IgD-negative memory B cell (primary cell): ENCODE results near the gene ZNF428. TPM values are rescaled to one million over a fixed set of nuclear protein-coding genes. Genes with fewer than 3 reads are reported as not detected.

Experiments used
- H3K27ac Mint-ChIP-seq, 3 donors: one replicate each; pipeline ENCODE4 v1.8.0; 2020 to 2022; ENCODE audit warnings: mild to moderate bottlenecking in 3 of 3, mixed read lengths in 3 of 3, moderate library complexity in 1 of 3
- H3K27me3 Mint-ChIP-seq: one replicate; pipeline ENCODE4 v1.8.0; 2021; ENCODE audit warnings: mixed read lengths
- H3K36me3 Mint-ChIP-seq: one replicate; pipeline ENCODE4 v1.8.0; 2020; ENCODE audit warnings: mild to moderate bottlenecking, mixed read lengths
- H3K4me1 Mint-ChIP-seq, 3 donors: one replicate each; pipeline ENCODE4 v1.8.0; 2020 to 2022; ENCODE audit warnings: mixed read lengths in 3 of 3, mild to moderate bottlenecking in 1 of 3
- H3K4me3 Mint-ChIP-seq, 4 donors: one replicate each; pipeline ENCODE4 v1.8.0; 2020 to 2022; ENCODE audit warnings: mild to moderate bottlenecking in 4 of 4, mixed read lengths in 4 of 4, moderate library complexity in 3 of 4
- H3K9me3 Mint-ChIP-seq, 3 donors: one replicate each; pipeline ENCODE4 v1.8.0; 2020 to 2021; ENCODE audit warnings: mixed read lengths in 3 of 3, mild to moderate bottlenecking in 1 of 3
- polyA plus RNA-seq: library from polyadenylated mRNA; unstranded; fragments of 300-500 nt; fragmentation: Illumina TruSeq; gene quantifications from one replicate; pipeline ENCODE4 v1.2.3, GENCODE V29; 2021

ZNF428 gene
- polyA plus RNA-seq, 1 donor from 2014 or later: 15.4 TPM

DNA sequence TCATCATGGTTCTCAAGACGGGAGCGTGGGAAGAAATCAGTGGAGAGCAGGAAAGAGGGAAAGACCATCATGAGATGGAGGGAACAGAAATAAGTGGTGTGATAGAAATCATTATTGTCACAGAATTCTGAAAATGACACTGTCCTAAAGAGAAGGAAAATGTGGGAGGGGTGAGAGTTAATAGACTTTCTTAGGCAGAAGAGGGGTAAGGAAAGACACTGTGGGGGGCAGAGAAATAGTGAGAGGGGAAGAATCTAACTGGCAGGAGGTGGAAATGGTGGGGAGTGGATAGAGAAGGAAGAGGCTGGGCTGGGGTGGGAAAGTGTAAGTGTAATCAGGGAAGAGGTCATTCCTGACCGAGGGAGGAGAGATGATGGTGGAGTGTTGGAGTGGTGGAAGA lies 40.6 kb downstream of the ZNF428 start:
- peaks cover 10 to 16% (median 11%) of the 10 kb centered on the region in 3 donors for H3K4me1 Mint-ChIP-seq
- peak overlapping the region in 1 of 3 donors; percentile 50 for H3K27ac Mint-ChIP-seq
- H3K36me3 Mint-ChIP-seq: peaks cover 2% of the 10 kb centered on the region
- H3K9me3 Mint-ChIP-seq: no peaks in the 10 kb centered on the region
- H3K27me3 Mint-ChIP-seq: peaks cover 3% of the 10 kb centered on the region
- peak overlapping the region; percentile 30 to 70 (median 54) for H3K4me3 Mint-ChIP-seq

DNA sequence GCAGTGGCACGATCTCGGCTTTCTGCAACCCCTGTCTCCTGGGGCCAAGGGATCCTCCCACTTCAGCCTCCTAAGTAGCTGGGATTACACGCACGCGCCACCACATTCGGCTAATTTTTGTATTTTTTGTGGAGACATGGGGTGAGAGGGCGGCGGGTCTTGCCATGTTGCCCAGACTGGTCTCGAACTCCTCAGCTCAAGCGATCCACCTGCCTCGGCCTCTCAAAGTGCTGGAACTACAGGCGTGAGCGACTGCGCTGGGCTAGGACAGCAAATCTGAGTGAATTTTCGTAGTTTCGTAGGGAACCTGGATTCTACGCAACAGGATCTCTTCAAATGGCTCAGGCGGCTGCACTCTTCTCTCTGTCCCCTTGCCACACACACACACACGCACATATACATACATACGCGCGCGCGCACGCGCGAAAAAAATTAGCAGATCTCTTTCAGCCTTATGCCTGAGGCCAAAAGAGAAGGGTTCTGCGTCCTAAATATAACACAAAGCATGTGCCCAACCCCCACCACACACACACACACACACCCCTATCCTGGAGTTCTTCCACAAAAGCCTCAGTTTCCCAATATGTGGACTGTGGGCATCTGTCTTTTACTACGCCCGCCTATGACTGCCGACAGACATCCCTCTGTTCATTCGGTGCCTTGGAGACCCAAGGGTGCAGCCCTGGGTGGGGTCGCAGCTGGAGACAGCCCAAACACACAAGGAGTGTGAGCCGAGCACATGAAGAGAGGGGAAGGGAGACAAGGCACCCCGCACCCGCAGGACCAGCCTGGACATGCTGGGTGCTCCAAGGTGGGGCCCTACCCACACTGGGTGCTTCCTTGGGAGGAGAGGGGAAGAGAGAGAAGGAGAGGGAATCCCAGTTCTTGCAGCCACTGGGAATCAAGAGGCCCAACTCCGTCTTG lies 43.2 kb downstream of the ZNF428 start:
- H3K4me1 Mint-ChIP-seq: peaks cover 11 to 16% (median 13%) of the 10 kb centered on the region in 3 donors
- peaks cover 2% of the 10 kb centered on the region for H3K36me3 Mint-ChIP-seq
- H3K27me3 Mint-ChIP-seq: peaks cover 3% of the 10 kb centered on the region
- peak overlapping the region; percentile 60 to 98 (median 96) for H3K4me3 Mint-ChIP-seq
- no peaks in the 10 kb centered on the region for H3K9me3 Mint-ChIP-seq
- H3K27ac Mint-ChIP-seq: peak overlapping the region in 2 of 3 donors; percentile 97 to 99

DNA sequence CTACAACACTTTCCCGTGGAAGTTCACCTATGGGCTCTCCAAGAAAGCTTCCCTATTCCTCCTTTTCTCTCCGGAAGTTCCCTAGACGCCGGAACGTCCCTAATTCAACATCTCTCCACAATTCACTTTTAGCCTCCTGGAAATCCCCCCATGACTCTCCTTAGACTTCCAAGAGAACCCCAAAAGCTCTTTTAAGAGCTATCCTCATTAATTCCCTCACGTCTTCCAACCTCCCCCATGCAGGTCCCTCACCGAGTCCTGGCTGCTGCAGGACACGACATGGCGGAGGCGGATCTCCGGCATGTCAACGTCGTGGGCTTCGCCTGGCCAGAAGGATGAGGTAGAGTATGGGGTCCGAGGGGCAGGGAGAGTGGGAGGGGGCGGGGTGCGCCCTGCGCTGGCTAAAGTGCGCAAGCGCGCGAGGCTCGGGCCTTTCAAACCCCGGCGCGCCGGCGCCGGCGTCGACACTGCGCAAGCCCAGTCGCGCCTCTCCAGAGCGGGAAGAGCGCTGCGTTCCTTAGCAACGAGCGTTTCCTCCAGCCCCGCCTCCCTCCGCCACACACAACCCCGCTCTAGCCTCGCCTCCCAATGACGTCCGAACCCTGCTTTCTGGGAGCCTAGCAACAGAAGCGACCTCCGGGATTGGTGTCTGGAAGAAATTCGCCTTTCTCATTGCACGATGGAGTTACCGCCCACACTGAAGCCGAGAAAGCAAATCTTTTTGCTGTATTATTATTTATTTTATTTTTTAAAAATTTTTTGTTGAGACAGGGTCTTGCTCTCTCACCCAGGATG lies 44.1 kb downstream of the ZNF428 start, which contains the start of the genes PINLYP and XRCC1:
TSS of gene PINLYP (plus strand) at position 646 of the 795 bp plus-strand sequence. CDS start 1,391 bp downstream, outside the sequence.
TSS of gene XRCC1 (minus strand) at position 372 of the 795 bp plus-strand sequence. CDS start at position 303, 69 bp downstream.
- Mint-ChIP-seq H3K9me3 (no peaks in the 10 kb centered on the region), H3K4me1 (peaks cover 11 to 18% (median 16%) of the 10 kb centered on the region in 3 donors)

DNA sequence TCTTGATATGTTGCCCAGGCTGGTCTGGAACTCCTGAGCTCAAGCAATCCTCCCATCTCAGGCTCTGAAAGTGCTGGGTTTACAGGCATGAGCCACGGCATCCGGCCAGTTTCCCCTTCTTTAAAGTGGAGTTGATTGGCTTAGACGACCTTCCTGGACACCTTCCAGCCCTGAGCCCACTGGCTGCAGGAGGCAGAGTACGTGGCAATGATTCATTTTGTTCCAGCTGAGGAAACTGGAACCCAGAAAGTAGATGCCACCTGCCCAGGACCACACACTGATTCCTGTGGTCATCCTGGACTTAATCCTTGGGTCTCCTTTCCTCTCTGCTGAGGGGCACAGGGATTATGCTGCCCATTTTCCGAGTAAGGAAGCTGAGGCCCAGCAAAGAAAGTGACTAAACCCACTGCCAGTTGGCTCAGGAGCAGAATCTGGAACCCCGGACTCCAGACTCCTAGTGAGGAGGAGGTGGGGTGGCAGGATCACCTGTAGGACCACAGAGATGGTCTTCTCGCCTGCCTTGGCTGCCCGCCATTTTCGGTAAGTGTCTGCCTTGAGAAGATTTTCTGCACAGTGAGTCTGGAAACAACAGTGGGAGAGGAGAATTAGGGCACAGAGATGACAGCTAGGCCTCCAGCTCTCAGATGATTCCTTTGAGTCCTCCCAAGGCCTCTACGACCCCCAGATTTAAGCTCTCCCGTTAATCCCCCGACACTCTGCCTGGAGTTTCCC lies 44.8 kb downstream of the ZNF428 start:
- peaks cover 3% of the 10 kb centered on the region for H3K27me3 Mint-ChIP-seq
- H3K36me3 Mint-ChIP-seq: peaks cover 3% of the 10 kb centered on the region
- peaks cover 16 to 25% (median 22%) of the 10 kb centered on the region in 3 donors for H3K4me1 Mint-ChIP-seq
- H3K9me3 Mint-ChIP-seq: no peaks in the 10 kb centered on the region
- H3K27ac Mint-ChIP-seq: peak overlapping the region; percentile 97 to 99 (median 97)
- peak overlapping the region; percentile 93 to 99 (median 98) for H3K4me3 Mint-ChIP-seq

More for the DNA sequence above, 44.1 kb downstream of the ZNF428 start, which contains the start of the genes PINLYP and XRCC1:
- peaks cover 3% of the 10 kb centered on the region for H3K27me3 Mint-ChIP-seq
- H3K27ac Mint-ChIP-seq: peak within 1 kb of the TSS; percentile 97 to 99 (median 97)
- peak within 1 kb of the TSS; percentile 93 to 99 (median 98) for H3K4me3 Mint-ChIP-seq
- peaks cover 2% of the 10 kb centered on the region for H3K36me3 Mint-ChIP-seq

DNA sequence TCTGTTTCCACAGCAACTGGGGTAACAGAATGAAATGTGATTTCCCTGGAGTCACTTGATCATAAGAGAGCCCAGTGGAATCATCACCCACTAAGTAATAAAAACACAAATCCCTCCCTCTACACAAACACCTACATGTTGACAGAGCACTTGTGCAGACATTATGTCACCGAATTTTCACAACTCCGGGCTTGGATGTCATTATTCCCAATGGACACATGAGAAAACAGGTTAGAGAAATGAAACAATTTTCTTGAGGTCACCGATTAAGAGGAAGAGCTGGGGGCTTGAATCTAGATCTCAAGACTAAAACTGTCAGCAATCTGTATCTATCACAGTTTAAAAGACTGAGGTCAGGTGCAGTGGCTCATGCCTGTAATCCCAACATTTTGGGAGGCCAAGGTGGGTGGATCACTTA lies 47.2 kb downstream of the ZNF428 start:
- H3K36me3 Mint-ChIP-seq: peaks cover 3% of the 10 kb centered on the region
- H3K27ac Mint-ChIP-seq: peak overlapping the region in 2 of 3 donors; percentile 39 to 53
- peak overlapping the region in 3 of 4 donors; percentile 23 to 60 (median 39) for H3K4me3 Mint-ChIP-seq
- H3K4me1 Mint-ChIP-seq: peaks cover 14 to 26% (median 22%) of the 10 kb centered on the region in 3 donors
- H3K27me3 Mint-ChIP-seq: no peaks in the 10 kb centered on the region
- H3K9me3 Mint-ChIP-seq: no peaks in the 10 kb centered on the region

DNA sequence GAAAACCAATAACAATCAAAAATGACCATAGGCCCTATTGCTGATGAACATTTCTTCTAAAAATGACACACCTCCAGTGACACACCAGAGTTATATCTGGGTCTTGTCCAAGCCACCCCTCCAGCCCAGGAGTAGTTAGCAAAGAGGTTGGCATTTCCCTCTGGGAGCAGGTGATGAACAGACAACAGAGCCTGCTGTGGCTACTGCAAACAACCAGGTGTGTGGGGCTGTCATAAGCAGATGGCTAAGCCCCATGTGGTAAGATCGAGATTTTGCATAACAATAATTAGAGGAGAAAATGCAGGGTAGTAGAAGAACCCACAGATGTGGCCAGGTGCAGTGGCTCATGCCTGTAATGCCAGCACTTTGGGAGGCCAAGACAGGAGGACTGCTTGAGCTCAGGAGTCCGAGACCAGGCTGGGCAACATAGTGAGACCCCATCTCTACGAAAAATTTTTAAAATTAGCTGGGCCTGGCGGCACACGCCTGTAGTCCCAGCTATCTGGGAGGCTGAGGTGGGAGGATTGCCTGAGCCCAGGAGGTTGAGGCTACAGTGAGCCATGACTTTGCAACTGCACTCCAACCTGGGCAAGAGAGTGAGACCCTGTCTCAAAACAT lies 49.1 kb downstream of the ZNF428 start:
- H3K9me3 Mint-ChIP-seq: no peaks in the 10 kb centered on the region
- peaks cover 3% of the 10 kb centered on the region for H3K36me3 Mint-ChIP-seq
- no peaks in the 10 kb centered on the region for H3K27me3 Mint-ChIP-seq
- H3K4me3 Mint-ChIP-seq: peak overlapping the region in 3 of 4 donors; percentile 21 to 55 (median 34)
- peak overlapping the region in 2 of 3 donors; percentile 66 to 94 for H3K27ac Mint-ChIP-seq
- H3K4me1 Mint-ChIP-seq: peaks cover 15 to 23% (median 23%) of the 10 kb centered on the region in 3 donors

DNA sequence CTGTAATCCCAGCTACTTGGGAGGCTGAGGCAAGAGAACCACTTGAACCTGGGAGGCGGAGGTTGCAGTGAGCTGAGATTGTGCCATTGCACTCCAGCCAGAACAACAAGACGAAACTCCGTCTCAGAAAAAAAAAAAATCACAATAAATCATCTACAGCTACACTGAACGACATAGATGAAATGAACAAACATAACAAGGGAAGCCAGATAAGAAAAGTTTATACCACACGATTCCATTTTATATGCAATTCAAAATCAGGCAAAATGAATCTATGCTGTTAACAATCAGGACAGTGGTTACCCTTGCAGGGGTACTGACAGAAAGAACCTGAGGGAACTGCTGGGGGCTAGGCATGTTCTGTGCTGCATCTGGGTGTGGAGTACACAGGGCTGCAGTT lies 49.8 kb downstream of the ZNF428 start:
- H3K4me3 Mint-ChIP-seq: peak overlapping the region in 2 of 4 donors; percentile 34 to 55

DNA sequence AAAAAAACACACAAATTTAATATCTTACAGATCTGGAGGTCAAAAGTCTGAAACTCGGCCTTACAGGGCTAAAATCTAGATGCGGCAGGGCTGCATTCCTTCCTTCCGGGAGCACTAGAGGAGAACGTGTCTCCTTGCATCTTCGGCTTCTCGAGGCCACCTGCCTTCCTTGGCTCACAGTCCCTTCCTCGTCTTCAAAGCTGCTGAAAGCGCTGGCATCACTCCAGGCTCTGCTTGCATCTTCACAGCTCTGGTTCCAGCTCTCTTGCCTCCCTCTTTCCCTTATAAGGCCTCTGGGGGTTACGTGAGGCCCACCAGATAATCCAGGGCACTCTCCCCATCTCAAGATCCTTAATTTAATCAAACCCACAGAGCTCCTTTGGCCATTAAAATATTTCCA lies 54.6 kb downstream of the ZNF428 start:
- Mint-ChIP-seq H3K36me3 (peaks cover 12% of the 10 kb centered on the region), H3K27ac (peak overlapping the region; percentile 72 to 81 (median 75)), H3K4me1 (peaks cover 26 to 39% (median 34%) of the 10 kb centered on the region in 3 donors), H3K27me3 (peaks cover 2% of the 10 kb centered on the region), H3K4me3 (peak overlapping the region in 2 of 4 donors; percentile 41 to 81), H3K9me3 (peaks cover 0 to 1% (median 0%) of the 10 kb centered on the region in 3 donors)

More for the DNA sequence above, 49.8 kb downstream of the ZNF428 start:
- Mint-ChIP-seq H3K9me3 (peaks cover 0 to 1% (median 0%) of the 10 kb centered on the region in 3 donors), H3K27ac (peak overlapping the region in 2 of 3 donors; percentile 66 to 94), H3K27me3 (no peaks in the 10 kb centered on the region), H3K4me1 (peaks cover 11 to 24% (median 17%) of the 10 kb centered on the region in 3 donors), H3K36me3 (peaks cover 3% of the 10 kb centered on the region)

DNA sequence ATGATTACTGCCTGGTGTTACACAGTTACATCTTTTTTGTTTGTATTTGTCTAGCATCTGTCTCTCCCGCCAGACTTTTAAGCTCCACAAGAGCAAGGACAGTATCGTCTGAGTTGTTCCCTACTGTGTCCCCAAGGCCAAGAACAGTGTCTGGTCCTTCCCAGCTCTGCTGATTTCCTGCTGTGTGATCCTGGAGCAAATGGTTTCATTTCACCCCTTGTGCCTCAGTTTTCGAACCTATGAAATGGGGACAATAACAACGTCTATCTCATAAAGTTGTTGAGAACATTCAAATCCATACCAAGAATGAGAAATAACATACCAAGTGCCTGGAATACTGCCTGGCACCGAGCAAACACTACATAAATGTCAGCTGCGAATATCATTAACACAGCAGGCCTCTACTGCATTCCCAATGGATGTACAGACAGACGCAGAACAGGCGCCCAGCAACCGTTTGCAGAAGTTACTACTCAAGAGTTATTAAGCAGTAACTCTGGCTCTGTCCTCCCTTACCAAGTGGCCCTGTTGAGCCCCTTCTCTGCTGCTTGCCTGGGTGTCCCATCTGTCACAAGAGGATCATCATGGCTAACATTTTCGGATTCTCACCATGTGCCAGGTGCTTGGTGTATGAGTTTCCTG lies 55.5 kb downstream of the ZNF428 start:
- Mint-ChIP-seq H3K9me3 (peaks cover 0 to 1% (median 0%) of the 10 kb centered on the region in 3 donors), H3K36me3 (peaks cover 11% of the 10 kb centered on the region), H3K27me3 (peaks cover 2% of the 10 kb centered on the region)

DNA sequence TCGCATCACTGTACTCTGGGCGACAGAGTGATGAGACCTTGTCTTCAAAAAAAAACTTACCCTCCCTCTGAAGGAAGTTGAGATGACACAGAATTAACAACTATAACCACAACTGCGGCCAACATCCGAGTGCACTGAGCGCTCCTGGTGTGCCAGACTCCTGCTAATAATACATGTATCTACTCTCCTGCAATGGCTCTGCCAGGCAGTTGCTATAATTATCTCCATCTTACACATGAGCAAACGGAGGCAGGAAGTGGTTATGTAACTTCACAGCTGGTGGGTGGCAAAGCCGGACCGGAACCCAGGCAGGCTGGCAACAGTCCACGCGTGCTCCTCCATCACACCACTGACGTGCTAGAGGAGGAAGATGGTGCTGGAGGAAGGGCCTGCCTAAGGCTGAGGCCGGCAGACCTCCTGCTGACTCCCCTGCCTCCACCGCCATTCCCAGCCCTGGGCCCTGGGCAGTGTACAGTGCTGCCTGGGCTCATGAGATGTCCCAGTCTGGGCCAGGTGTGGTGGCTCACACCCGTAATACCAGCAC lies 56.7 kb downstream of the ZNF428 start:
- Mint-ChIP-seq H3K4me3 (peak overlapping the region; percentile 48 to 92 (median 76)), H3K4me1 (peaks cover 25 to 38% (median 34%) of the 10 kb centered on the region in 3 donors), H3K36me3 (peaks cover 13% of the 10 kb centered on the region), H3K27me3 (peaks cover 2% of the 10 kb centered on the region), H3K9me3 (peaks cover 0 to 1% (median 0%) of the 10 kb centered on the region in 3 donors), H3K27ac (peak overlapping the region; percentile 81 to 97 (median 89))

More for the DNA sequence above, 55.5 kb downstream of the ZNF428 start:
- Mint-ChIP-seq H3K4me1 (peaks cover 25 to 38% (median 32%) of the 10 kb centered on the region in 3 donors), H3K4me3 (peak overlapping the region in 2 of 4 donors; percentile 4 to 37), H3K27ac (peak overlapping the region; percentile 81 to 97 (median 89))

DNA sequence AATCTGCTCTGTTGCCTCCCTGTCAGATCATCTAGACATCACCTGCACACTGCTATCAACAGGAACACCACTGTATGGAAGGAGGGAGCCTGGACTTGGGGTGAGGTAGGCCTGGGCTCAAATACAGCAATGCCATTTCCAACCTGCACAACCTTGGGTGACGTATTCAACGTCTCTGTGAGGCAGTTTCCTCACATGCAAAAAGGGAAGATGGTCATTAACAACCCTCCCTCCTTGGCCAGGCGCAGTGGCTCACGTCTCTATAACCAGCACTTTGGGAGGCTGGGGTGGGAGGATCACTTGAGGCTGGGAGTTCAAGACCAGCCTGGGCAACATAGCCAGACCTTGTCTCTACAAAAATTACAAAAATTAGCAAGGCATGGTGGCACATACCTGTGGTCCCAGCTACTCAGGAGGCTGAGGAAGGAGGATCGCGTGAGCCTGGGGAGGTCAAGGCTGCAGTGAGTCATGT lies 57.2 kb downstream of the ZNF428 start:
- peaks cover 0 to 1% (median 0%) of the 10 kb centered on the region in 3 donors for H3K9me3 Mint-ChIP-seq
- H3K4me3 Mint-ChIP-seq: peak overlapping the region; percentile 48 to 92 (median 76)
- peaks cover 15% of the 10 kb centered on the region for H3K36me3 Mint-ChIP-seq
- H3K27ac Mint-ChIP-seq: peak overlapping the region; percentile 81 to 97 (median 89)
- H3K27me3 Mint-ChIP-seq: peaks cover 2% of the 10 kb centered on the region
- H3K4me1 Mint-ChIP-seq: peaks cover 25 to 38% (median 34%) of the 10 kb centered on the region in 3 donors

DNA sequence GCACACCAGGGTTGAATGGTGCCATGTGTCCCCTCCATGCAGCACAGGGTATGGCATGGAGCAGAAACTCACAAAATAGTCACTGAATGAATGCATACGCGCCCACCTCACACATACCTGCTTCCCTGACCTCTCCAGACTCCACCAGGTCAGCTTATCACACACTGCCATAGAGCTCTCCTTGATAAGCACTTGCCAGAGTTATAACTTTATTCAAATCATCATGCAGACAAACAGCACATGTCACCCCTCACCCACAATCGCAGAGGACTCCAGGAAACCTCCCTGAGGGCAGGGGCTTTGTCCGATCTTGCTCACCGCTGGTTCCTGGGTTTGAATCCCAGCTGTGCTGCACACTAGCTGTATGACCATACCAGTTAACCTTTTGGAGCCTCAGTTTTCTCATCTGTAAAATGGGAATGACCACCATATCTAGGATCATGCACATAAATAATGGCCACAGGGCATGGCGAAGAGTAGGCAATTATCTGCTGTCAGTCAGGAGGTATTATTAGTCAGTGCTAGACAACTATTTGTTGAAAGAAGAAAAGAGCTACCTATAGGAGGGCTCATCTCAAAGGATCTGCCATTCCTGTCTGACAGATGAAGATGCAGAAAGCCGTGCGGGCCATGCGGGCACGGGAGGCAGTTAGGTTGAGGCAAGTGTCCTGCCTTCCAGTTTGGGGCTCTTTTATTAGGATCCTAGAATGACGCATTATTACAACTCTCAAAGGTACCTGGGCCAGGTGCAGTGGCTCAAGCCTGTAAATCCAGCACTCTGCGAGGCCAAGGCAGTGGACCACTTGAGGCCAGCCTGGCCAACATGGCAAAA lies 58.1 kb downstream of the ZNF428 start:
- Mint-ChIP-seq H3K27me3 (peaks cover 2% of the 10 kb centered on the region), H3K9me3 (peaks cover 0 to 1% (median 0%) of the 10 kb centered on the region in 3 donors), H3K4me1 (peaks cover 21 to 35% (median 31%) of the 10 kb centered on the region in 3 donors), H3K27ac (peak overlapping the region; percentile 81 to 97 (median 91)), H3K36me3 (peaks cover 13% of the 10 kb centered on the region), H3K4me3 (peak overlapping the region in 2 of 4 donors; percentile 11 to 67)
